HepG2 (cell line): ENCODE data around the gene EOLA1. TPM values are rescaled to one million over a fixed set of nuclear protein-coding genes. Genes with fewer than 3 reads are reported as not detected.
A peak's percentile ranks its signal among the peaks of the same experiment; 100 is the strongest.
"Not testable (repeated sequence)": the region's sequence is repeated elsewhere in the genome, so short reads cannot be mapped to it uniquely, and the experiment has no call there.

ENCODE experiments used
- ATAC-seq: fragments of 200-7000 bp; cut with Tn5 transposase; 3 replicates; pipeline ENCODE4 v1.9.1; 2020; ENCODE audit warnings: mild to moderate bottlenecking, moderate library complexity
- BruUV-seq: library from RNA; stranded (reverse); fragments of 400-500 nt; replicated peaks from 2 replicates; lab custom pipeline; 2021; lab: Mats Ljungman, UMichigan
- CTCF ChIA-PET: fragments of 300-600 bp; formaldehyde crosslinking; extraction: SDS; loops from one replicate; lab custom pipeline; 2021; ENCODE audit warnings: low total read pairs, inconsistent platforms, low intra/inter-chr PET ratio; lab: Yijun Ruan, JAX
- POLR2A ChIA-PET: fragments of 350-600 bp; sonication (Branson Sonifier 250); formaldehyde crosslinking; loops from one replicate; lab custom pipeline; 2020; ENCODE audit warnings: antibody characterized with exemption, inconsistent platforms; lab: Yijun Ruan, JAX
- DNase-seq: peaks from one replicate; pipeline ENCODE4 v3.0.0-alpha.2; 2015; ENCODE audit warnings: low spot score
- FAIRE-seq: peaks from 3 replicates; lab custom pipeline; 2011; peaks lifted over from hg19 to GRCh38; lab: Jason Lieb, UNC
- H2AFZ ChIP-seq: one replicate; pipeline ENCODE4 v1.6.1; 2011; ENCODE audit warnings: low read length, inconsistent platforms
- H3K27ac ChIP-seq: fragments of 300-600 bp; 3 replicates; pipeline ENCODE4 v1.8.0; 2011; ENCODE audit warnings: mixed run types, mild to moderate bottlenecking, mixed read lengths, low read length, inconsistent platforms; ENCODE audit not compliant: insufficient read depth; ENCODE audit errors: extremely low read length
- H3K27me3 ChIP-seq, 2 experiments: fragments of 200-600 bp in 1 of 2; 2 replicates in 1 of 2; 3 replicates in 1 of 2; pipeline versions ENCODE4 v1.6.0 to v1.8.0; 2011; ENCODE audit warnings: low read length in 2 of 2, mild to moderate bottlenecking in 2 of 2, moderate library complexity in 2 of 2, inconsistent platforms in 1 of 2; ENCODE audit not compliant: insufficient read depth in 2 of 2, control insufficient read depth in 1 of 2
- H3K36me3 ChIP-seq, 2 experiments: fragments of 200-600 bp in 1 of 2; replicated peaks in 1 of 2; 2 replicates in 1 of 2; 3 replicates in 1 of 2; pipeline versions ENCODE4 v1.5.1 to v1.8.0; 2011; ENCODE audit warnings: low read length in 2 of 2, inconsistent platforms in 1 of 2; ENCODE audit not compliant: insufficient read depth in 2 of 2, control insufficient read depth in 1 of 2
- H3K4me1 ChIP-seq: 2 replicates; pipeline ENCODE4 v1.5.1; 2012; ENCODE audit warnings: low read length, inconsistent platforms; ENCODE audit not compliant: insufficient read depth
- H3K4me2 ChIP-seq: 2 replicates; pipeline ENCODE4 v1.6.0; 2011; ENCODE audit warnings: low read depth, low read length, inconsistent platforms
- H3K4me3 ChIP-seq, 3 experiments: fragments of 200-600 bp in 1 of 3; sonication (generic), shearing (Covaris generic) in 1 of 3; replicated peaks in 1 of 3; 2 replicates each; pipeline ENCODE4 v1.5.1; 2011 to 2016; ENCODE audit warnings: low read length in 3 of 3, inconsistent platforms in 2 of 3, low read depth in 2 of 3, mild to moderate bottlenecking in 2 of 3, control low read depth in 1 of 3, mixed read lengths in 1 of 3; ENCODE audit not compliant: insufficient read depth in 1 of 3
- H3K79me2 ChIP-seq: one replicate; pipeline ENCODE4 v1.6.1; 2011; ENCODE audit warnings: low read length, inconsistent platforms; ENCODE audit not compliant: insufficient read depth
- H3K9ac ChIP-seq: 2 replicates; pipeline ENCODE4 v1.6.0; 2011; ENCODE audit warnings: mild to moderate bottlenecking, low read depth, low read length, inconsistent platforms; ENCODE audit not compliant: insufficient read depth
- H3K9me3 ChIP-seq: 2 replicates; pipeline ENCODE4 v1.5.1; 2012; ENCODE audit warnings: mild to moderate bottlenecking, low read length
- H4K20me1 ChIP-seq: 2 replicates; pipeline ENCODE4 v1.6.0; 2011; ENCODE audit warnings: inconsistent platforms, mild to moderate bottlenecking, low read length, moderate library complexity; ENCODE audit not compliant: insufficient read depth
- GFI1 ChIP-seq: sonication (generic); formaldehyde crosslinking; IDR thresholded peaks from 2 replicates; pipeline ENCODE4 v1.5.0; 2020; ENCODE audit warnings: missing genetic modification reagents, mild to moderate bottlenecking, borderline replicate concordance
- HBP1 ChIP-seq: IDR thresholded peaks from 2 replicates; pipeline ENCODE4 v1.6.1; 2016; ENCODE audit warnings: low read depth, control low read depth
- TAF15 ChIP-seq: fragments of 200-400 bp; formaldehyde crosslinking; IDR thresholded peaks from one replicate; pipeline ENCODE4 v1.6.1; 2018; ENCODE audit warnings: mild to moderate bottlenecking, low read depth, low read length; ENCODE audit not compliant: poor library complexity, severe bottlenecking
- WGBS: methylation state at CpG from one replicate; pipeline ENCODE4 v1.1.6; 2017; ENCODE audit warnings: low lambda C conversion rate; 5-methylcytosine and 5-hydroxymethylcytosine counted together
- in situ Hi-C: cut with HindIII; loops from 2 replicates; pipeline ENCODE4 v1.10.0; 2017; ENCODE audit warnings: low pct_unique_long_range_greater_than_20kb; ENCODE audit not compliant: extremely low pct_ligation_motif_present
- intact Hi-C: fragments of 100-400 bp; cut with micrococcal nuclease; formaldehyde crosslinking; loops from one replicate; pipeline ENCODE4 v1.10.0; 2022; ENCODE audit not compliant: unreplicated experiment
- polyA plus RNA-seq, 8 experiments: library from polyadenylated mRNA; depleted of rRNA in 3 of 8; stranded (reverse) in 7 of 8; unstranded in 1 of 8; fragments of >200 nt; fragmentation: Illumina TruSeq in 4 of 8; extraction: Trizol in 4 of 8; gene quantifications; 2 replicates each; pipeline versions ENCODE4 v1.2.1 to v1.2.3, GENCODE V29; 2011 to 2016; ENCODE audit warnings: low read depth in 4 of 8, missing spikeins in 1 of 8, mixed read lengths in 1 of 8; ENCODE audit not compliant: insufficient read depth in 1 of 8
- total RNA-seq, 5 experiments: library from RNA; depleted of rRNA; stranded (reverse); fragments of >200 nt; fragmentation: Illumina TruSeq; extraction: Trizol; gene quantifications; 2 replicates each; pipeline ENCODE4 v1.2.3, GENCODE V29; 2016; ENCODE audit warnings: low read depth in 1 of 5

EOLA1 gene
- total and polyA plus RNA-seq, 2 of the 13 experiments (the other 11 are each of a cell fraction or from before 2014, with no cell fraction given), result 6.5 to 9.6 TPM

GRCh38 chrX:149499766-149500165 lies 41.0 kb upstream of the EOLA1 start (continued):
- no peak for TF ChIP-seq TAF15
- TF ChIP-seq HBP1 (CRISPR knock-in tag), result no peak
- TF ChIP-seq GFI1 (CRISPR knock-in tag), result no peak

GRCh38 chrX:149502923-149503322 lies 37.9 kb upstream of the EOLA1 start:
- in situ Hi-C loops, result not testable (repeated sequence)

GRCh38 chrX:149503446-149503845 lies 37.4 kb upstream of the EOLA1 start:
- no CpG with 5 or more reads among the region's 10 CpGs for WGBS

More at GRCh38 chrX:149502923-149503322, 37.9 kb upstream of the EOLA1 start:
- BruUV-seq, H3K27ac ChIP-seq, H3K27me3 ChIP-seq, H4K20me1 ChIP-seq, H3K9me3 ChIP-seq, intact Hi-C loops, H3K4me3 ChIP-seq, H3K9ac ChIP-seq, ATAC-seq, H3K79me2 ChIP-seq, H3K4me2 ChIP-seq, POLR2A ChIA-PET, H3K36me3 ChIP-seq, CTCF ChIA-PET, DNase-seq, H2AFZ ChIP-seq: not testable (repeated sequence)
- FAIRE-seq, result peak; percentile 4
- WGBS, result no CpG with 5 or more reads among the region's 5 CpGs
- H3K4me1 ChIP-seq, result peaks cover 16% of the 10 kb centered on the region

More at GRCh38 chrX:149503446-149503845, 37.4 kb upstream of the EOLA1 start:
- peaks cover 16% of the 10 kb centered on the region for H3K4me1 ChIP-seq
- H3K27ac ChIP-seq, DNase-seq, H3K4me2 ChIP-seq, FAIRE-seq, H3K79me2 ChIP-seq, CTCF ChIA-PET, H3K27me3 ChIP-seq, H3K36me3 ChIP-seq, H3K9ac ChIP-seq, BruUV-seq, H2AFZ ChIP-seq, in situ Hi-C loops, H3K9me3 ChIP-seq, H3K4me3 ChIP-seq, intact Hi-C loops, H4K20me1 ChIP-seq, POLR2A ChIA-PET: not testable (repeated sequence)
- peak; percentile 12; the same call in 1 of the 3 replicates for ATAC-seq
